ENCODE results near the gene PPP1R12C.
"Not testable (repeated sequence)": the region's sequence is repeated elsewhere in the genome, so short reads cannot be mapped to it uniquely, and the experiment has no call there.

The PPP1R12C gene

GRCh38 chr19:55078996-55079395, 38.4 kb downstream of the PPP1R12C start:
- DNase-seq: no peak

- no peak for DNase-seq
Measured at GRCh38 chr19:55077106-55077505, 40.3 kb downstream of the PPP1R12C start.

GRCh38 chr19:55076321-55076720, 41.1 kb downstream of the PPP1R12C start:
- DNase-seq: no peak

- no peak for DNase-seq
Measured at GRCh38 chr19:55075371-55075998, 42.0 kb downstream of the PPP1R12C start, which contains the start of gene EPS8L1. Gene EPS8L1, plus strand, starts transcription at chr19:55075869. Its CDS starts 576 bp downstream, at chr19:55076445.

GRCh38 chr19:55071913-55072312, 45.5 kb downstream of the PPP1R12C start:
- no peak for DNase-seq

GRCh38 chr19:55071129-55071502, 46.3 kb downstream of the PPP1R12C start:
- no peak for DNase-seq

GRCh38 chr19:55070466-55071128, 46.8 kb downstream of the PPP1R12C start:
- DNase-seq: no peak

GRCh38 chr19:55069865-55070197, 47.6 kb downstream of the PPP1R12C start:
- no peak for DNase-seq

GRCh38 chr19:55068950-55069864, 48.2 kb downstream of the PPP1R12C start:
- DNase-seq: peak in 1 of 58 donors; percentile 4

GRCh38 chr19:55067869-55068268, 49.6 kb downstream of the PPP1R12C start:
- no peak for DNase-seq

GRCh38 chr19:55066107-55066709, 51.2 kb downstream of the PPP1R12C start:
- DNase-seq: no peak

GRCh38 chr19:55065516-55065915, 51.9 kb downstream of the PPP1R12C start:
- not testable (repeated sequence) for DNase-seq

- no peak for DNase-seq
Measured at GRCh38 chr19:55063492-55063843, 54.0 kb downstream of the PPP1R12C start.

GRCh38 chr19:55062735-55063491, 54.5 kb downstream of the PPP1R12C start, which contains the start of gene RDH13:
Gene RDH13, minus strand, starts transcription at chr19:55063148. Its CDS starts 116 bp downstream, at chr19:55063032.
- peak; percentile 21 to 95 (median 84) for DNase-seq

GRCh38 chr19:55060287-55060686, 57.1 kb downstream of the PPP1R12C start:
- not testable (repeated sequence) for DNase-seq

- no peak for DNase-seq
Measured at GRCh38 chr19:55058781-55059610, 58.4 kb downstream of the PPP1R12C start.

GRCh38 chr19:55056827-55057226, 60.6 kb downstream of the PPP1R12C start:
- no peak for DNase-seq

GRCh38 chr19:55053735-55054134, 63.7 kb downstream of the PPP1R12C start:
- no peak for DNase-seq

GRCh38 chr19:55050749-55051532, 66.5 kb downstream of the PPP1R12C start:
- no peak for DNase-seq
